ENCODE results near the gene SPACA6. TPM values are rescaled to one million over a fixed set of nuclear protein-coding genes. Genes with fewer than 3 reads are reported as not detected.

SPACA6 gene
- total RNA-seq, 5 donors from 2014 or later (not counting 1 experiment from before 2014, with no cell fraction given): 5.5 to 9.9 (median 6.9) TPM

DNA sequence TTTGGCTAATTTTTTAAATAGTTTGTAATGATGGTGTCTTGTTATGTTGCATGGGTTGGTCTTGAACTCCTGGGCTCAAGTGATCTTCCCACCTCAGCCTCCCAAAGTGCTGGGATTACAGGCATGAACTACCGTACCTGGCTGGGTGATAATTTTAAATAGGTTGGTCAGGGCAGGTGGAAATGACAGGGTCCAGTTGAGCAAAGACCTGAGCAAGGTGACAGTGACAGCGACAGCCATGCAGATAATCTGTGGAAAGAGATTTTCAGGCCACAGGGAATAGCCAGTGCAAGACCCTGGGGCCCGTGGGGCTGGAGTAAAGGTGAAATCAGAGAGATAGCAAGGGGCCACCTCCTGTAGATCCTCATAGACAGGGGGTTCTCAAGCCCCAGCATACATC is 3.5 kb downstream of the SPACA6 start:
- no peaks in the 10 kb centered on the region for H3K36me3 ChIP-seq (ENCODE audit: control insufficient read depth in 2 of 2, extremely low read depth in 1 of 2, insufficient read depth in 1 of 2, low read length in 1 of 2)
- Mint-ChIP-seq H3K27ac (no peak overlapping the region), H3K4me1 (peaks cover 0 to 6% (median 5%) of the 10 kb centered on the region in 3 donors), H3K4me3 (no peak overlapping the region), H3K9me3 (no peaks in the 10 kb centered on the region), H3K36me3 (peaks cover 7% of the 10 kb centered on the region), H3K27me3 (no peaks in the 10 kb centered on the region)
- H3K27me3 ChIP-seq (replicated peaks in 1 of 2; ENCODE audit: control insufficient read depth in 2 of 2, extremely low read depth in 1 of 2, insufficient read depth in 2 of 2, low read length in 1 of 2): peaks cover 0 to 3% of the 10 kb centered on the region in 2 experiments
- H3K4me1 ChIP-seq (ENCODE audit: control insufficient read depth in 1 of 2, extremely low read depth in 1 of 2, insufficient read depth in 2 of 2, low read length in 2 of 2): peaks cover 0 to 3% of the 10 kb centered on the region in 2 experiments
- no peaks in the 10 kb centered on the region for H3K9me3 ChIP-seq
- ChIA-PET POLR2A (no interaction called here), CTCF (no interaction called here)
- no peak overlapping the region for H3K4me3 ChIP-seq (ENCODE audit: control insufficient read depth in 1 of 2, extremely low read depth in 1 of 2, low read length in 1 of 2)
- no peak for ATAC-seq (replicated peaks in 1 of 4)
- H3K27ac ChIP-seq (ENCODE audit: low read length): no peak overlapping the region
- WGBS (ENCODE audit: insufficient coverage): 100% methylated on average over 1 of the region's 3 CpGs
- no peak for DNase-seq

DNA sequence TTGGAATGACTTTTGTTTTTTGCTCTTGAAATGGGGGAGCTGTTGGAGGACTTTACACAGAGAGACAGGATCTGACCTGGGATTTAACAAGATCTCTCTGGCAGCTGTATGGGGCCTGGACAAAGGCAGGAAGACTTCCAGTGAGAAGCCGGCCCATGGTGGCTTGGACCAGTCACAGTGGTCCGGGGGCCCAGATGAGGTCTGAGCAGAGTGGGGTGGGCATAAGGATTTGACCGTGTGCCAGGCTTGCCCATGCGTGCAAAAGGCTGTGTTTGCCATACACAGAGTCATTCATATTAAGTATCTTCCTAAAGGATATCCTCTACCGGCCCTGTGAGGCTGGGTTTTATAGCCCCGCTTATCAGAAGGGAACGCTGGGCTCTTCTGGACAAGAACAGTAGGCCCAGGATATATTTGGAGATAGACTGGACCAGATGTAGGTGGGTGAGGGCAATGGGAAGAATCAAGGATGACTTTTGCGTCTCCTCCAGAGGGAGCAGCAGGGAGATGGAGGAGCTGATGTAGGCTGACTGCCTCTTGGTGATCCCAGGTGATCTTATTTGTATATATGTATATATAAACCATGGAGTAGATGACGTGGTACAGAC is 4.1 kb downstream of the SPACA6 start:
- H3K4me3 ChIP-seq (ENCODE audit: control insufficient read depth in 1 of 2, extremely low read depth in 1 of 2, low read length in 1 of 2): no peak overlapping the region
- H3K9me3 ChIP-seq: no peaks in the 10 kb centered on the region
- Mint-ChIP-seq H3K27ac (no peak overlapping the region), H3K4me3 (no peak overlapping the region), H3K4me1 (peaks cover 0 to 3% (median 2%) of the 10 kb centered on the region in 3 donors), H3K36me3 (peaks cover 7% of the 10 kb centered on the region), H3K9me3 (no peaks in the 10 kb centered on the region), H3K27me3 (no peaks in the 10 kb centered on the region)
- CTCF ChIA-PET: no interaction called here
- DNase-seq: no peak
- H3K27ac ChIP-seq (ENCODE audit: low read length): no peak overlapping the region
- peaks cover 0 to 3% of the 10 kb centered on the region in 2 experiments for H3K4me1 ChIP-seq (ENCODE audit: control insufficient read depth in 1 of 2, extremely low read depth in 1 of 2, insufficient read depth in 2 of 2, low read length in 2 of 2)
- POLR2A ChIA-PET: no interaction called here
- H3K27me3 ChIP-seq (replicated peaks in 1 of 2; ENCODE audit: control insufficient read depth in 2 of 2, extremely low read depth in 1 of 2, insufficient read depth in 2 of 2, low read length in 1 of 2): peaks cover 0 to 5% of the 10 kb centered on the region in 2 experiments
- H3K36me3 ChIP-seq (ENCODE audit: control insufficient read depth in 2 of 2, extremely low read depth in 1 of 2, insufficient read depth in 1 of 2, low read length in 1 of 2): no peaks in the 10 kb centered on the region
- ATAC-seq (replicated peaks in 1 of 4): no peak
- WGBS (ENCODE audit: insufficient coverage): 100% methylated on average over 1 of the region's 9 CpGs

DNA sequence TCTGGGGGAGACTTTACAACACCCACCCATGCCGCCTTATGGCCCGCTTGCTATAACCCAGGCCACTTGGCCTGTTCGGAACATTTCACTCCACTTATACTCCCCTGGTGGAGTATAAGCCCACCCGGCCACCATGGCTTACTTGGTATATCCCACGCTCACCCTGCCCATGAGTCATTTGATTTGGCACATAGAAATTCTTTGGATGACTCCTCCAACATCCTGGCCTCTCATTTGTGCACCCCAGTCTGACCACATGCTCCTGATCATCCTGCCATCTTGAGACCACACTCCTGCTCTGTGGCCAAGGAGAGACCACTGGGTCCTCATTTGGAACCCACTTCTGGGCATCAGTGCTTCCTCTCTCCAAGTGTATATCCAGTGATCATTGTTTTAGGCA is 5.2 kb downstream of the SPACA6 start:
- H3K4me3 Mint-ChIP-seq: no peak overlapping the region
- POLR2A ChIA-PET: no interaction called here

DNA sequence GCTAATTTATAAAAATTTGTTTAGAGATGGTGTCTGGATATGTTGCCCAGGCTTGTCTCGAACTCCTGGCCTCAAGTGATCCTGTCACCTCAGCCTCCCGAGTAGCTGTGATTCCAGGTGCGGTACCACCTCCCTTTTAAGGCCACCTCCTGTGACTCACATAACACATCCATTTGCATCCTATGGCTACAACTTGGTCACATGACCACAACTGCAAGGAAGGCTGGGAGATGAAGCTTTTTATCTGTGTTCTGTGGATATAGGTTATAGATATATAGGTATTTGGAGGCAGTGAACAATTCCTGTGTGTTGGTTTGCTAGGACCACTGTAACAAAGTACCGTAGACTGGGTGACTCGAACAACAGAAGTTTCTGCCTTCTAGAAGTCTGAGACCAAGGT is 6.0 kb downstream of the SPACA6 start:
- ChIA-PET POLR2A (no interaction called here), CTCF (no interaction called here)
- ATAC-seq (replicated peaks in 1 of 4) (no peak), DNase-seq (no peak)
- Mint-ChIP-seq H3K4me1 (peaks cover 15 to 16% (median 16%) of the 10 kb centered on the region in 3 donors), H3K27me3 (peaks cover 0 to 2% of the 10 kb centered on the region in 2 donors), H3K4me3 (no peak overlapping the region), H3K36me3 (peaks cover 7% of the 10 kb centered on the region), H3K9me3 (no peaks in the 10 kb centered on the region), H3K27ac (no peak overlapping the region)
- Histone ChIP-seq H3K9me3 (no peaks in the 10 kb centered on the region), H3K27me3 (replicated peaks in 1 of 2; ENCODE audit: control insufficient read depth in 2 of 2, extremely low read depth in 1 of 2, insufficient read depth in 2 of 2, low read length in 1 of 2) (peaks cover 0 to 18% of the 10 kb centered on the region in 2 experiments), H3K4me3 (ENCODE audit: control insufficient read depth in 1 of 2, extremely low read depth in 1 of 2, low read length in 1 of 2) (no peak overlapping the region), H3K36me3 (ENCODE audit: control insufficient read depth in 2 of 2, extremely low read depth in 1 of 2, insufficient read depth in 1 of 2, low read length in 1 of 2) (no peaks in the 10 kb centered on the region), H3K27ac (ENCODE audit: low read length) (no peak overlapping the region), H3K4me1 (ENCODE audit: control insufficient read depth in 1 of 2, extremely low read depth in 1 of 2, insufficient read depth in 2 of 2, low read length in 2 of 2) (peaks cover 6 to 20% of the 10 kb centered on the region in 2 experiments)
- 89% methylated on average over 2 of the region's 5 CpGs for WGBS (ENCODE audit: insufficient coverage)

More for the DNA sequence above, 5.2 kb downstream of the SPACA6 start:
- WGBS (ENCODE audit: insufficient coverage): 87% methylated on average over 5 of the region's 5 CpGs
- CTCF ChIA-PET: no interaction called here
- H3K27me3 Mint-ChIP-seq: peaks cover 0 to 2% of the 10 kb centered on the region in 2 donors
- Histone ChIP-seq H3K27ac (ENCODE audit: low read length) (no peak overlapping the region), H3K36me3 (ENCODE audit: control insufficient read depth in 2 of 2, extremely low read depth in 1 of 2, insufficient read depth in 1 of 2, low read length in 1 of 2) (no peaks in the 10 kb centered on the region), H3K4me1 (ENCODE audit: control insufficient read depth in 1 of 2, extremely low read depth in 1 of 2, insufficient read depth in 2 of 2, low read length in 2 of 2) (peaks cover 5 to 13% of the 10 kb centered on the region in 2 experiments), H3K27me3 (replicated peaks in 1 of 2; ENCODE audit: control insufficient read depth in 2 of 2, extremely low read depth in 1 of 2, insufficient read depth in 2 of 2, low read length in 1 of 2) (peaks cover 0 to 15% of the 10 kb centered on the region in 2 experiments), H3K9me3 (no peaks in the 10 kb centered on the region), H3K4me3 (ENCODE audit: control insufficient read depth in 1 of 2, extremely low read depth in 1 of 2, low read length in 1 of 2) (no peak overlapping the region)
- H3K9me3 Mint-ChIP-seq: no peaks in the 10 kb centered on the region
- no peak for ATAC-seq (replicated peaks in 1 of 4)
- no peak for DNase-seq
- no peak overlapping the region for H3K27ac Mint-ChIP-seq
- peaks cover 7% of the 10 kb centered on the region for H3K36me3 Mint-ChIP-seq
- peaks cover 9 to 13% (median 9%) of the 10 kb centered on the region in 3 donors for H3K4me1 Mint-ChIP-seq

DNA sequence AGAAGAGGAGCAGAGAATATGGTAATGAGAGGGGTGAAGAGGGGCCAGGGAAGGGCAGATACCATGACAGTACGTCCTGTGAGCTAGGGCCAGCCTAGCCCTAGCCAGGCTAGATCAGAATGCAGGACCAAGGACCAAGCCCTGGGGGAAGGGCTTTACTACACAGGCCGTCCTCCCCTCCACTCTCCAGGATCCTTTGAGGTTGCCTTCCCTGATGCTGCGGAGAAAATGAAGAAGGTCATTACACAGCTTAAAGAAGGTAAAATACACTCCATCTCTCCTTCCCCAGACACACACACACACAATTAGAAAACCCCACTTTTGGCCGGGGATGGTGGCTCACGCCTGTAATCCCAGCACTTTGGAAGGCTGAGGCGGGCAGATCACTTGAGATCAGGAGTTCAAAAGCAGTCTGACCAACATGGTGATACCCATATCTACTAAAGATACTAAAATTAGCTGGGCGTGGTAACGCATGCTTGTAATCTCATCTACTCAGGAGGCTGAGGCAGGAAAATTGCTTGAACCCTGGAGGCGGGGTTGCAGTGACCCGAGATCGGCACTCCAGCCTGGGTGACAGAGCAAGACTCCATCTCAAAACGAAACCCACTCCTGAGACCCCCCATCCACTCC is 8.5 kb downstream of the SPACA6 start:
- CTCF ChIA-PET: no interaction called here
- ATAC-seq (replicated peaks in 1 of 4) (no peak), DNase-seq (no peak)
- Mint-ChIP-seq H3K27me3 (peaks cover 0 to 2% of the 10 kb centered on the region in 2 donors), H3K4me3 (no peak overlapping the region), H3K9me3 (no peaks in the 10 kb centered on the region), H3K36me3 (peaks cover 15% of the 10 kb centered on the region), H3K27ac (no peak overlapping the region), H3K4me1 (peaks cover 32 to 39% (median 35%) of the 10 kb centered on the region in 3 donors)
- POLR2A ChIA-PET: no interaction called here
- H3K27ac ChIP-seq (ENCODE audit: low read length): no peak overlapping the region
- peaks cover 6 to 33% of the 10 kb centered on the region in 2 experiments for H3K4me1 ChIP-seq (ENCODE audit: control insufficient read depth in 1 of 2, extremely low read depth in 1 of 2, insufficient read depth in 2 of 2, low read length in 2 of 2)
- no peak overlapping the region for H3K4me3 ChIP-seq (ENCODE audit: control insufficient read depth in 1 of 2, extremely low read depth in 1 of 2, low read length in 1 of 2)
- no peaks in the 10 kb centered on the region for H3K9me3 ChIP-seq
- WGBS (ENCODE audit: insufficient coverage): 93% methylated on average over 6 of the region's 12 CpGs
- peaks cover 0 to 16% of the 10 kb centered on the region in 2 experiments for H3K27me3 ChIP-seq (replicated peaks in 1 of 2; ENCODE audit: control insufficient read depth in 2 of 2, extremely low read depth in 1 of 2, insufficient read depth in 2 of 2, low read length in 1 of 2)
- H3K36me3 ChIP-seq (ENCODE audit: control insufficient read depth in 2 of 2, extremely low read depth in 1 of 2, insufficient read depth in 1 of 2, low read length in 1 of 2): peaks cover 0 to 8% of the 10 kb centered on the region in 2 donors

DNA sequence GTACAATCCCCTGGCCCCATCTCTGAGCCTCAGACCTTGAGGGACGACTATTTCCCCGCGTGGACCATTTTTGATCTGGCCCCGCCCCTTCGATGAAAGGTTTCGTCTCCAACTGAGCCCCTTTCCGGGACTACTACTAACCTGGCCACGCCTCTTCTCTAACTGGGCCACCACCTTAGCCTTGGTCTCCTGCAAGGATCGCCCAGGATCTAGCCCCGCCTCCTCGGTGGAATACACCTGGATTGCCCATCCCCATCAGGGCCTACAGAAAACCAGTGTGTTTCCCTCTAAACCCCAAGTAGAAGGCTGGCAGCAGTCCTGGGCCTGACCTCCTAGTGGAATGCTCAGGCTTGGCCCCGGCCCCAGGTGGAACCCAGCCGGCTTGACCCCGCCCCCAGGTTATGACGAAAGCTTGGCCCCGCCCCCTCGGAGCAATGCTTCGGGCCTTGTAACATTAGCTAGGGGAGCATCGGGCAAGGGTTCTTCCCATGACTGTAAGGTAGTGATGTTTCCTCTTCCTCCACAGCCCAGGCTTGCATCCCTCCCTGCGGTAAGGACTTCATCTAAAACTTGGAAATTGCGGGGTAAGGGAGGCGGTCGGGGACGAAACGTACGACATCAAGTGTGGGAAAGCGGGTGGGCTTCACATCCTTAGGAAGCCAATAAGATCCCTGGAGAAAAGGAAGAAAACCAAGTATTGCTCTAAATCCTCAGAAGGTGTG is 9.1 kb downstream of the SPACA6 start:
- Mint-ChIP-seq H3K4me1 (peaks cover 32 to 44% (median 36%) of the 10 kb centered on the region in 3 donors), H3K27me3 (peaks cover 0 to 2% of the 10 kb centered on the region in 2 donors), H3K36me3 (peaks cover 15% of the 10 kb centered on the region), H3K27ac (no peak overlapping the region), H3K4me3 (peak overlapping the region; percentile 85 to 89 (median 87)), H3K9me3 (no peaks in the 10 kb centered on the region)
- Histone ChIP-seq H3K27ac (ENCODE audit: low read length) (no peak overlapping the region), H3K4me3 (ENCODE audit: control insufficient read depth in 1 of 2, extremely low read depth in 1 of 2, low read length in 1 of 2) (peak overlapping the region in 1 of 2 donors; percentile 78), H3K27me3 (replicated peaks in 1 of 2; ENCODE audit: control insufficient read depth in 2 of 2, extremely low read depth in 1 of 2, insufficient read depth in 2 of 2, low read length in 1 of 2) (peaks cover 0 to 16% of the 10 kb centered on the region in 2 experiments), H3K4me1 (ENCODE audit: control insufficient read depth in 1 of 2, extremely low read depth in 1 of 2, insufficient read depth in 2 of 2, low read length in 2 of 2) (peaks cover 6 to 33% of the 10 kb centered on the region in 2 experiments), H3K36me3 (ENCODE audit: control insufficient read depth in 2 of 2, extremely low read depth in 1 of 2, insufficient read depth in 1 of 2, low read length in 1 of 2) (peaks cover 0 to 8% of the 10 kb centered on the region in 2 donors), H3K9me3 (no peaks in the 10 kb centered on the region)
- WGBS (ENCODE audit: insufficient coverage): 58% methylated on average over 14 of the region's 27 CpGs
- ATAC-seq (replicated peaks in 1 of 4): no peak
- CTCF ChIA-PET: no interaction called here
- POLR2A ChIA-PET: no interaction called here
- DNase-seq: peak in 29 of 35 experiments; percentile 10 to 59 (median 36)

All from T-cell (primary cell).